GM18519 (cell line): ENCODE results near the gene FBXL3.

Experiments used
- ATAC-seq: cut with Tn5 transposase; IDR thresholded peaks from one replicate; pipeline ENCODE4 v1.9.1; 2021; ENCODE audit warnings: mild to moderate bottlenecking, moderate library complexity; ENCODE audit not compliant: unreplicated experiment, low FRiP score

FBXL3 gene

GRCh38 chr13:77026861-77027621 lies at the start of gene FBXL3:
Gene FBXL3, minus strand, starts transcription at chr13:77027159. Its CDS starts 5,299 bp downstream, at chr13:77021860.
- ATAC-seq = peak; percentile 37

- no peak for ATAC-seq
Observed at GRCh38 chr13:77067519-77067918, 40.6 kb upstream of the FBXL3 start.

- ATAC-seq = no peak
Observed at GRCh38 chr13:77065461-77066147, 38.6 kb upstream of the FBXL3 start.

GRCh38 chr13:77062097-77062496 lies 35.1 kb upstream of the FBXL3 start:
- ATAC-seq = no peak

- no peak for ATAC-seq
Observed at GRCh38 chr13:77061362-77061761, 34.4 kb upstream of the FBXL3 start.

- no peak for ATAC-seq
Observed at GRCh38 chr13:77056886-77057285, 29.9 kb upstream of the FBXL3 start.

- no peak for ATAC-seq
Observed at GRCh38 chr13:77056382-77056781, 29.4 kb upstream of the FBXL3 start.

- no peak for ATAC-seq
Observed at GRCh38 chr13:77055158-77055557, 28.2 kb upstream of the FBXL3 start.

GRCh38 chr13:77053192-77053591 lies 26.2 kb upstream of the FBXL3 start:
- ATAC-seq = no peak

GRCh38 chr13:77048681-77049080 lies 21.7 kb upstream of the FBXL3 start:
- ATAC-seq = no peak

- ATAC-seq = no peak
Observed at GRCh38 chr13:77047649-77048343, 20.8 kb upstream of the FBXL3 start.

- no peak for ATAC-seq
Observed at GRCh38 chr13:77042566-77043177, 15.7 kb upstream of the FBXL3 start.

GRCh38 chr13:77040835-77041234 lies 13.9 kb upstream of the FBXL3 start:
- ATAC-seq = no peak

- ATAC-seq = no peak
Observed at GRCh38 chr13:77040076-77040475, 13.1 kb upstream of the FBXL3 start.

GRCh38 chr13:77038907-77039480 lies 12.0 kb upstream of the FBXL3 start:
- no peak for ATAC-seq

GRCh38 chr13:77036279-77036678 lies 9.3 kb upstream of the FBXL3 start:
- ATAC-seq = no peak

- no peak for ATAC-seq
Observed at GRCh38 chr13:77034881-77035280, 7.9 kb upstream of the FBXL3 start.

GRCh38 chr13:77033717-77034302 lies 6.9 kb upstream of the FBXL3 start:
- ATAC-seq = no peak

GRCh38 chr13:77031656-77032243 lies 4.8 kb upstream of the FBXL3 start:
- no peak for ATAC-seq

GRCh38 chr13:77029436-77029835 lies 2.5 kb upstream of the FBXL3 start:
- ATAC-seq = no peak
